GM12878 (cell line): ENCODE data around the gene PEX1. TPM values are rescaled to one million over a fixed set of nuclear protein-coding genes. Genes with fewer than 3 reads are reported as not detected.
A peak's percentile ranks its signal among the peaks of the same experiment; 100 is the strongest.

ENCODE experiments used
- ATAC-seq: fragments of 200-7000 bp; cut with Tn5 transposase; 3 replicates; pipeline ENCODE4 v1.9.1; 2020; ENCODE audit warnings: mild to moderate bottlenecking, moderate library complexity
- BruUV-seq: library from RNA; stranded (reverse); fragments of 400-500 nt; replicated peaks from 2 replicates; lab custom pipeline; 2021; lab: Mats Ljungman, UMichigan
- CTCF ChIA-PET: fragments of 300-600 bp; sonication (Branson Sonifier 250); formaldehyde crosslinking; extraction: SDS; loops from one replicate; lab custom pipeline; 2021; ENCODE audit warnings: inconsistent platforms; lab: Yijun Ruan, JAX
- POLR2A ChIA-PET: fragments of 350-600 bp; formaldehyde crosslinking; extraction: SDS; loops from one replicate; lab custom pipeline; 2021; ENCODE audit warnings: inconsistent platforms; lab: Charles Lee
- RAD21 ChIA-PET: fragments of 300-600 bp; sonication (Branson Sonifier 250); formaldehyde crosslinking; loops from one replicate; lab custom pipeline; 2023; ENCODE audit warnings: antibody characterized with exemption; ENCODE audit not compliant: unreplicated experiment; lab: Charles Lee
- SMC1A ChIA-PET: fragments of 300-600 bp; sonication (Branson Sonifier 250); formaldehyde crosslinking; loops from one replicate; lab custom pipeline; 2023; ENCODE audit not compliant: unreplicated experiment, uncharacterized antibody; lab: Charles Lee
- DNase-seq: peaks from one replicate; pipeline ENCODE4 v3.0.0-alpha.2; 2011; ENCODE audit warnings: low read depth, low spot score
- FAIRE-seq: peaks from 3 replicates; lab custom pipeline; 2011; peaks lifted over from hg19 to GRCh38; lab: Jason Lieb, UNC
- H2AFZ ChIP-seq: 2 replicates; pipeline ENCODE4 v1.6.0; 2011; ENCODE audit warnings: low read depth, low read length, control low read depth; ENCODE audit not compliant: control insufficient read depth
- H3K27ac ChIP-seq: 2 replicates; pipeline ENCODE4 v1.5.1; 2011; ENCODE audit warnings: control low read depth; ENCODE audit not compliant: control insufficient read depth, insufficient read depth
- H3K27me3 ChIP-seq, 2 experiments: replicated peaks in 1 of 2; 2 replicates each; pipeline versions ENCODE4 v1.6.0 to v1.6.1; 2011; ENCODE audit warnings: low read length in 1 of 2; ENCODE audit not compliant: control insufficient read depth in 2 of 2, insufficient read depth in 2 of 2
- H3K36me3 ChIP-seq, 2 experiments: 2 replicates each; pipeline ENCODE4 v1.5.1; 2011; ENCODE audit warnings: low read length in 1 of 2; ENCODE audit not compliant: control insufficient read depth in 2 of 2, insufficient read depth in 2 of 2
- H3K4me1 ChIP-seq: 2 replicates; pipeline ENCODE4 v1.6.1; 2011; ENCODE audit warnings: mild to moderate bottlenecking, low read length, moderate library complexity, mixed read lengths; ENCODE audit not compliant: control insufficient read depth, insufficient read depth
- H3K4me2 ChIP-seq: 2 replicates; pipeline ENCODE4 v1.6.0; 2011; ENCODE audit warnings: control low read depth; ENCODE audit not compliant: control insufficient read depth, insufficient read depth
- H3K4me3 ChIP-seq: fragments of 200-600 bp; sonication (generic); 2 replicates; pipeline ENCODE4 v1.5.1; 2016
- H3K79me2 ChIP-seq: 2 replicates; pipeline ENCODE4 v1.6.0; 2011; ENCODE audit warnings: low read length; ENCODE audit not compliant: control insufficient read depth, insufficient read depth
- H3K9ac ChIP-seq: 2 replicates; pipeline ENCODE4 v1.8.0; 2011; ENCODE audit warnings: low read length, control low read depth, mixed read lengths; ENCODE audit not compliant: control insufficient read depth, insufficient read depth
- H3K9me3 ChIP-seq: replicated peaks from 3 replicates; pipeline ENCODE4 v1.5.1; 2011; ENCODE audit warnings: mild to moderate bottlenecking, low read length; ENCODE audit not compliant: control insufficient read depth, insufficient read depth
- H4K20me1 ChIP-seq: 2 replicates; pipeline ENCODE4 v1.6.0; 2011; ENCODE audit not compliant: control insufficient read depth, insufficient read depth
- HCFC1 ChIP-seq: fragments of 150-350 bp; IDR thresholded peaks from 2 replicates; pipeline ENCODE4 v1.6.1; 2014; ENCODE audit warnings: low read length
- HDAC2 ChIP-seq: fragments of 200-600 bp; sonication (generic); IDR thresholded peaks from 2 replicates; pipeline ENCODE4 v1.6.1; 2017
- MYC ChIP-seq: IDR thresholded peaks from 2 replicates; pipeline ENCODE4 v1.6.1; 2011; ENCODE audit warnings: mild to moderate bottlenecking, low read length, moderate library complexity, inconsistent platforms; ENCODE audit not compliant: insufficient read depth, insufficient replicate concordance, insufficient read length, severe bottlenecking
- NFIC ChIP-seq: IDR thresholded peaks from 2 replicates; pipeline ENCODE4 v1.6.1; 2012; ENCODE audit warnings: low read depth, mild to moderate bottlenecking, inconsistent platforms, low read length, moderate library complexity
- NFXL1 ChIP-seq: fragments of 450-650 bp; IDR thresholded peaks from 2 replicates; pipeline ENCODE4 v1.6.1; 2017; ENCODE audit warnings: antibody characterized with exemption, mild to moderate bottlenecking, borderline replicate concordance
- SIN3A ChIP-seq: IDR thresholded peaks from 2 replicates; pipeline ENCODE4 v1.6.1; 2012; ENCODE audit warnings: low read depth, low read length, improper control_type of control experiment
- SKIL ChIP-seq: fragments of 450-650 bp; IDR thresholded peaks from 2 replicates; pipeline ENCODE4 v1.6.1; 2017; ENCODE audit warnings: mild to moderate bottlenecking, low read depth, inconsistent platforms; ENCODE audit not compliant: poor library complexity, severe bottlenecking
- ZNF207 ChIP-seq: fragments of 450-650 bp; IDR thresholded peaks from 2 replicates; pipeline ENCODE4 v1.6.1; 2014; ENCODE audit warnings: antibody characterized with exemption, mild to moderate bottlenecking, borderline replicate concordance
- WGBS: methylation state at CpG from one replicate; pipeline ENCODE4 v1.1.6; 2016; ENCODE audit warnings: low lambda C conversion rate; ENCODE audit not compliant: insufficient replicate concordance, insufficient coverage; ENCODE audit errors: missing lambda C conversion rate; 5-methylcytosine and 5-hydroxymethylcytosine counted together
- in situ Hi-C: fragments of 300-500 bp; cut with MboI; formaldehyde crosslinking; loops from 9 replicates; pipeline ENCODE4 v1.14.3; 2018; ENCODE audit warnings: mixed read lengths
- intact Hi-C: fragments of 100-400 bp; cut with micrococcal nuclease; formaldehyde crosslinking; loops from one replicate; pipeline ENCODE4 v1.14.2; 2022; ENCODE audit not compliant: unreplicated experiment
- polyA plus RNA-seq, 11 experiments: library from polyadenylated mRNA; depleted of rRNA in 4 of 11; unstranded in 6 of 11; stranded (reverse) in 5 of 11; fragments of >200 nt; fragmentation: Nextera tagmentation in 4 of 11; fragmentation: Illumina TruSeq in 1 of 11; extraction: Ambion mirVana in 4 of 11; extraction: Trizol in 1 of 11; gene quantifications; 1 replicate in 1 of 11; 2 replicates in 10 of 11; pipeline versions ENCODE4 v1.2.1 to v1.2.3, GENCODE V29; 2011 to 2016; ENCODE audit warnings: inconsistent platforms in 2 of 11, missing spikeins in 2 of 11, low read depth in 1 of 11
- total RNA-seq, 4 experiments: library from RNA; depleted of rRNA in 3 of 4; stranded (reverse); fragments of >200 nt in 3 of 4; fragmentation: Illumina TruSeq in 1 of 4; extraction: Trizol in 1 of 4; gene quantifications; 2 replicates each; pipeline versions ENCODE4 v1.2.1 to v1.2.3, GENCODE V29; 2013 to 2021
- TF ChIP-seq, protein P1 (sequence below): fragments of 450-650 bp; conservative IDR thresholded peaks from 2 replicates; pipeline ENCODE4 v1.6.1; 2017; ENCODE audit warnings: mild to moderate bottlenecking, moderate library complexity
- TF ChIP-seq, protein P2 (sequence below): fragments of 150-350 bp; IDR thresholded peaks from 2 replicates; pipeline ENCODE4 v1.6.1; 2016; ENCODE audit warnings: low read depth, low read length

The PEX1 gene
- total and polyA plus RNA-seq, 10 of the 15 experiments (the other 5 are each of a cell fraction or from before 2014, with no cell fraction given), result 6.7 to 22.9 (median 15.4) TPM

DNA sequence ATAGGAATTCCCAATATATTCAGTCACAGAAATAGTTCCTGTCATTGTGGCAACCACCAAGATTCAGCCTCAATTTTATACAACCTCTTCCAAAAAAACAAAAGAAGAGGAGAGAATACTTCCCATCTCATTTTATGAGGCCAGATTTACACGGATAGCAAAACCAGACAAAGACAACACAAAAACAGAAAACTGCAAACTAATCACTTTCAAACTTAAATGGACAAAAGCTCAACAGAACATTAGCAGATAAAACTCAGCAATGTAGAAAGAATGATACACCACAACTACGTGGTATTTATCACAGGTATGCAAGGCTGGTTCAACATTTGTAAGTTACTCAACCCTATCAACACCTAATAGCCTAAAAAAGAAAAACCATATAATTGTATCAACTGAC is 22.0 kb downstream of the PEX1 start:
- H3K4me3 ChIP-seq, result no peak overlapping the region
- SMC1A ChIA-PET, result no interaction called here
- H3K36me3 ChIP-seq, result no peaks in the 10 kb centered on the region; a peak in 1 of 4 replicates
- no peaks in the 10 kb centered on the region for H3K4me1 ChIP-seq
- DNase-seq (no peak), FAIRE-seq (no peak)
- in situ Hi-C loops, result no loop called here
- no peak overlapping the region for H3K9ac ChIP-seq
- intact Hi-C loops, result no loop called here
- POLR2A ChIA-PET, result no interaction called here
- H2AFZ ChIP-seq, result no peak overlapping the region
- no peaks in the 10 kb centered on the region for H4K20me1 ChIP-seq
- no peak overlapping the region for H3K4me2 ChIP-seq
- WGBS, result 66% methylated on average over 2 of the region's 2 CpGs
- TF ChIP-seq HCFC1 (no peak), NFIC (no peak), SIN3A (no peak), ZNF207 (no peak), SKIL (no peak)
- TF ChIP-seq, all 136 proteins: peak for 0
- Histone ChIP-seq H3K9me3 (no peaks in the 10 kb centered on the region), H3K27me3 (no peaks in the 10 kb centered on the region), H3K27ac (no peak overlapping the region), H3K79me2 (no peaks in the 10 kb centered on the region)
- ATAC-seq, result no peak
- BruUV-seq, result TSS peak; percentile 20
- RAD21 ChIA-PET, result no interaction called here
- CTCF ChIA-PET, result no interaction called here

GRCh38 chr7:92504563-92504962 is 23.8 kb downstream of the PEX1 start:
- CTCF ChIA-PET, result no interaction called here
- 96% methylated on average over 3 of the region's 3 CpGs for WGBS
- Histone ChIP-seq H4K20me1 (no peaks in the 10 kb centered on the region), H3K79me2 (no peaks in the 10 kb centered on the region), H3K9ac (no peak overlapping the region), H3K9me3 (no peaks in the 10 kb centered on the region), H3K27ac (no peak overlapping the region), H3K4me1 (no peaks in the 10 kb centered on the region), H3K36me3 (no peaks in the 10 kb centered on the region; a peak in 2 of 4 replicates), H3K4me2 (no peak overlapping the region), H2AFZ (no peak overlapping the region), H3K27me3 (no peaks in the 10 kb centered on the region), H3K4me3 (no peak overlapping the region)
- no TSS peak for BruUV-seq
- POLR2A ChIA-PET, result no interaction called here
- in situ Hi-C loops, result no loop called here
- intact Hi-C loops, result no loop called here
- ATAC-seq (no peak), FAIRE-seq (no peak), DNase-seq (no peak)
- SMC1A ChIA-PET, result no interaction called here
- RAD21 ChIA-PET, result no interaction called here
- TF ChIP-seq MYC (no peak), NFXL1 (no peak), HDAC2 (no peak)
- TF ChIP-seq, protein P1, sequence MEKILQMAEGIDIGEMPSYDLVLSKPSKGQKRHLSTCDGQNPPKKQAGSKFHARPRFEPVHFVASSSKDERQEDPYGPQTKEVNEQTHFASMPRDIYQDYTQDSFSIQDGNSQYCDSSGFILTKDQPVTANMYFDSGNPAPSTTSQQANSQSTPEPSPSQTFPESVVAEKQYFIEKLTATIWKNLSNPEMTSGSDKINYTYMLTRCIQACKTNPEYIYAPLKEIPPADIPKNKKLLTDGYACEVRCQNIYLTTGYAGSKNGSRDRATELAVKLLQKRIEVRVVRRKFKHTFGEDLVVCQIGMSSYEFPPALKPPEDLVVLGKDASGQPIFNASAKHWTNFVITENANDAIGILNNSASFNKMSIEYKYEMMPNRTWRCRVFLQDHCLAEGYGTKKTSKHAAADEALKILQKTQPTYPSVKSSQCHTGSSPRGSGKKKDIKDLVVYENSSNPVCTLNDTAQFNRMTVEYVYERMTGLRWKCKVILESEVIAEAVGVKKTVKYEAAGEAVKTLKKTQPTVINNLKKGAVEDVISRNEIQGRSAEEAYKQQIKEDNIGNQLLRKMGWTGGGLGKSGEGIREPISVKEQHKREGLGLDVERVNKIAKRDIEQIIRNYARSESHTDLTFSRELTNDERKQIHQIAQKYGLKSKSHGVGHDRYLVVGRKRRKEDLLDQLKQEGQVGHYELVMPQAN, result no peak
- TF ChIP-seq, protein P2, sequence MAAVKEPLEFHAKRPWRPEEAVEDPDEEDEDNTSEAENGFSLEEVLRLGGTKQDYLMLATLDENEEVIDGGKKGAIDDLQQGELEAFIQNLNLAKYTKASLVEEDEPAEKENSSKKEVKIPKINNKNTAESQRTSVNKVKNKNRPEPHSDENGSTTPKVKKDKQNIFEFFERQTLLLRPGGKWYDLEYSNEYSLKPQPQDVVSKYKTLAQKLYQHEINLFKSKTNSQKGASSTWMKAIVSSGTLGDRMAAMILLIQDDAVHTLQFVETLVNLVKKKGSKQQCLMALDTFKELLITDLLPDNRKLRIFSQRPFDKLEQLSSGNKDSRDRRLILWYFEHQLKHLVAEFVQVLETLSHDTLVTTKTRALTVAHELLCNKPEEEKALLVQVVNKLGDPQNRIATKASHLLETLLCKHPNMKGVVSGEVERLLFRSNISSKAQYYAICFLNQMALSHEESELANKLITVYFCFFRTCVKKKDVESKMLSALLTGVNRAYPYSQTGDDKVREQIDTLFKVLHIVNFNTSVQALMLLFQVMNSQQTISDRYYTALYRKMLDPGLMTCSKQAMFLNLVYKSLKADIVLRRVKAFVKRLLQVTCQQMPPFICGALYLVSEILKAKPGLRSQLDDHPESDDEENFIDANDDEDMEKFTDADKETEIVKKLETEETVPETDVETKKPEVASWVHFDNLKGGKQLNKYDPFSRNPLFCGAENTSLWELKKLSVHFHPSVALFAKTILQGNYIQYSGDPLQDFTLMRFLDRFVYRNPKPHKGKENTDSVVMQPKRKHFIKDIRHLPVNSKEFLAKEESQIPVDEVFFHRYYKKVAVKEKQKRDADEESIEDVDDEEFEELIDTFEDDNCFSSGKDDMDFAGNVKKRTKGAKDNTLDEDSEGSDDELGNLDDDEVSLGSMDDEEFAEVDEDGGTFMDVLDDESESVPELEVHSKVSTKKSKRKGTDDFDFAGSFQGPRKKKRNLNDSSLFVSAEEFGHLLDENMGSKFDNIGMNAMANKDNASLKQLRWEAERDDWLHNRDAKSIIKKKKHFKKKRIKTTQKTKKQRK, result no peak
